Osteoblast (primary cell): ENCODE data around the gene PHLPP1. TPM values are rescaled to one million over a fixed set of nuclear protein-coding genes. Genes with fewer than 3 reads are reported as not detected.

ENCODE experiments used
- DNase-seq: peaks from one replicate; pipeline ENCODE4 v3.0.0; 2011; ENCODE audit warnings: low spot score, mixed read lengths; ENCODE audit not compliant: insufficient read length; ENCODE audit errors: missing footprints
- H2AFZ ChIP-seq: 2 replicates; pipeline ENCODE4 v1.6.0; 2011; ENCODE audit warnings: mild to moderate bottlenecking, low read length
- H3K27ac ChIP-seq: 2 replicates; pipeline ENCODE4 v1.5.1; 2011; ENCODE audit warnings: mild to moderate bottlenecking, low read depth, low read length, moderate library complexity
- H3K27me3 ChIP-seq: 2 replicates; pipeline ENCODE4 v1.6.0; 2012; ENCODE audit warnings: mild to moderate bottlenecking, control low read depth, inconsistent platforms, low read length, moderate library complexity; ENCODE audit not compliant: insufficient read depth
- H3K36me3 ChIP-seq: 2 replicates; pipeline ENCODE4 v1.5.1; 2011; ENCODE audit warnings: mild to moderate bottlenecking, low read length, control low read depth, moderate library complexity; ENCODE audit not compliant: insufficient read depth
- H3K4me1 ChIP-seq: 2 replicates; pipeline ENCODE4 v1.5.1; 2011; ENCODE audit warnings: mild to moderate bottlenecking, low read length, control low read depth, moderate library complexity; ENCODE audit not compliant: insufficient read depth
- H3K4me2 ChIP-seq: 2 replicates; pipeline ENCODE4 v1.6.0; 2011; ENCODE audit warnings: mild to moderate bottlenecking, low read length; ENCODE audit not compliant: insufficient read depth
- H3K4me3 ChIP-seq: fragments of 200-600 bp; sonication (generic); 3 replicates; pipeline ENCODE4 v1.5.1; 2012; ENCODE audit warnings: mild to moderate bottlenecking, low read length, inconsistent platforms; ENCODE audit not compliant: insufficient read depth
- H3K79me2 ChIP-seq: 2 replicates; pipeline ENCODE4 v1.6.0; 2012; ENCODE audit warnings: mild to moderate bottlenecking, low read length, control low read depth, inconsistent platforms; ENCODE audit not compliant: insufficient read depth
- H3K9me3 ChIP-seq: 2 replicates; pipeline ENCODE4 v1.5.1; 2011; ENCODE audit warnings: low read depth, low read length, control low read depth
- H4K20me1 ChIP-seq: 2 replicates; pipeline ENCODE4 v1.6.0; 2012; ENCODE audit warnings: mild to moderate bottlenecking, low read length, control low read depth; ENCODE audit not compliant: insufficient read depth
- total RNA-seq: library from RNA; depleted of rRNA; stranded (reverse); fragments of >200 nt; gene quantifications from 2 replicates; pipeline ENCODE4 v1.2.3, GENCODE V29; 2012
- TF ChIP-seq, protein P1 (sequence below): IDR thresholded peaks from 2 replicates; pipeline ENCODE4 v1.5.1; 2011; ENCODE audit warnings: mild to moderate bottlenecking, low read depth, low read length, moderate library complexity; ENCODE audit errors: extremely low read depth

PHLPP1 gene
- total RNA-seq, 1 donor = 6.9 TPM

DNA sequence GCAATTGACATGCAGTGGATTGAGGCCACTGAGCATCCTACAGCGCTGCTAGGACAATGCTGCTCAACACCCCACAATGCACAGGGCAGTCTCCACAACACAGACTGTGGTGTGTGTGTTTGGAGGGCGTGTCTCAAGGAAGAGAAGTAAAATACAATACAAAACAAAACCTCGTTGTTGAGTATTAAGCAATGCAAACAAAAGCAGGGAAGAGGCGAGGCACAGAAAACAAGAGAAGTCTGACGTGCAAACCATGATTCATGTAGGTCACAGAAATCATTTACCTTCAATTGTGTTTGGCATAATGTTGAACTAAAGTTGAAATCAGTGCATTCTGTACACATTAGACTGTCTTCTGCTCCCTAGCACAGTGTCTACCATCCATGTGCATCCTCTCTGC is 260.9 kb downstream of the PHLPP1 start:
- no peak overlapping the region for H2AFZ ChIP-seq
- peaks cover 14% of the 10 kb centered on the region for H4K20me1 ChIP-seq
- peaks cover 4% of the 10 kb centered on the region for H3K4me1 ChIP-seq
- H3K4me2 ChIP-seq = no peak overlapping the region
- no peak for DNase-seq
- peaks cover 2% of the 10 kb centered on the region for H3K36me3 ChIP-seq
- H3K4me3 ChIP-seq = no peak overlapping the region
- TF ChIP-seq, protein P1, sequence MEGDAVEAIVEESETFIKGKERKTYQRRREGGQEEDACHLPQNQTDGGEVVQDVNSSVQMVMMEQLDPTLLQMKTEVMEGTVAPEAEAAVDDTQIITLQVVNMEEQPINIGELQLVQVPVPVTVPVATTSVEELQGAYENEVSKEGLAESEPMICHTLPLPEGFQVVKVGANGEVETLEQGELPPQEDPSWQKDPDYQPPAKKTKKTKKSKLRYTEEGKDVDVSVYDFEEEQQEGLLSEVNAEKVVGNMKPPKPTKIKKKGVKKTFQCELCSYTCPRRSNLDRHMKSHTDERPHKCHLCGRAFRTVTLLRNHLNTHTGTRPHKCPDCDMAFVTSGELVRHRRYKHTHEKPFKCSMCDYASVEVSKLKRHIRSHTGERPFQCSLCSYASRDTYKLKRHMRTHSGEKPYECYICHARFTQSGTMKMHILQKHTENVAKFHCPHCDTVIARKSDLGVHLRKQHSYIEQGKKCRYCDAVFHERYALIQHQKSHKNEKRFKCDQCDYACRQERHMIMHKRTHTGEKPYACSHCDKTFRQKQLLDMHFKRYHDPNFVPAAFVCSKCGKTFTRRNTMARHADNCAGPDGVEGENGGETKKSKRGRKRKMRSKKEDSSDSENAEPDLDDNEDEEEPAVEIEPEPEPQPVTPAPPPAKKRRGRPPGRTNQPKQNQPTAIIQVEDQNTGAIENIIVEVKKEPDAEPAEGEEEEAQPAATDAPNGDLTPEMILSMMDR = no peak
- no peak overlapping the region for H3K27ac ChIP-seq
- H3K27me3 ChIP-seq = no peaks in the 10 kb centered on the region
- H3K9me3 ChIP-seq = no peaks in the 10 kb centered on the region
- no peaks in the 10 kb centered on the region for H3K79me2 ChIP-seq

DNA sequence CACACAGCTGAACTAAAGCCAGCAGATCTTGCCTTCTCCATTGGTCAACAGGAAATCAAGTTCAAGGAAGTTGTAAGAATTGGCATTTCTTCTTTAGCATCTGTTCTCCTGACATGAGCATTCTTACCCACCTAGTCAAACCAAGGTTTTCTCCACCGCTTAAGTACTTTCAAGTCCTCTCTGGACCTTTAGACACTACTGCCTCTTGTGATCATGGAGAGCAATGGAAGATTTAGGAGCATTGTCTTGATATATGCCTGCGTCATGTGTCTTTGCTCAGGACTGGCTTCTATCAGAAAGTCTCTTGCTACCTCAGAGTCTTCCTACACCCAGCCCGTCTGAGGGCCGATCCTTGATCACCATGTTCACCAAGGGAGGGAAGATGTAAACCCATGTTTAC is 262.2 kb downstream of the PHLPP1 start:
- no peaks in the 10 kb centered on the region for H3K79me2 ChIP-seq
- H3K9me3 ChIP-seq = no peaks in the 10 kb centered on the region
- peaks cover 4% of the 10 kb centered on the region for H3K4me1 ChIP-seq
- H3K27me3 ChIP-seq = no peaks in the 10 kb centered on the region
- TF ChIP-seq, protein P1 = no peak
- H2AFZ ChIP-seq = no peak overlapping the region
- H3K27ac ChIP-seq = no peak overlapping the region
- H4K20me1 ChIP-seq = peaks cover 16% of the 10 kb centered on the region
- H3K4me2 ChIP-seq = no peak overlapping the region
- peaks cover 2% of the 10 kb centered on the region for H3K36me3 ChIP-seq
- H3K4me3 ChIP-seq = no peak overlapping the region
- DNase-seq = no peak

DNA sequence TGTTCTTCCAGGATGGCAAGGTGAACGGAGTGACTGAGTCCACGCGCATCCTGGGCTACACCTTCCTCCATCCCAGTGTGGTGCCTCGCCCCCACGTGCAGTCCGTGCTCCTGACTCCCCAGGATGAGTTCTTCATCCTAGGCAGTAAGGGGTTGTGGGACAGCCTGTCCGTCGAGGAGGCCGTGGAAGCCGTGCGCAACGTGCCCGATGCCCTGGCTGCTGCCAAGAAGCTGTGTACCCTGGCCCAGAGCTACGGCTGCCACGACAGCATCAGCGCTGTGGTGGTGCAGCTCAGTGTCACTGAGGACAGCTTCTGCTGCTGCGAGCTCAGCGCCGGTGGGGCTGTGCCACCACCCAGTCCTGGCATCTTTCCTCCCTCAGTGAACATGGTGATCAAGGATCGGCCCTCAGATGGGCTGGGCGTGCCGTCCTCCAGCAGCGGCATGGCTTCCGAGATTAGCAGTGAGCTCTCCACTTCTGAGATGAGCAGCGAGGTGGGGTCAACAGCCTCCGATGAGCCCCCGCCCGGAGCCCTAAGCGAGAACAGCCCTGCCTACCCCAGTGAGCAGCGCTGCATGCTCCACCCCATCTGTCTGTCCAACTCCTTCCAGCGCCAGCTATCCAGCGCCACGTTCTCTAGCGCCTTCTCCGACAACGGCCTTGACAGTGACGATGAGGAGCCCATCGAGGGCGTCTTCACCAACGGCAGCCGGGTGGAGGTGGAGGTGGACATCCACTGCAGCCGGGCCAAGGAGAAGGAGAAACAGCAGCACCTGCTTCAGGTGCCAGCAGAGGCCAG is 263.1 kb downstream of the PHLPP1 start:
- Histone ChIP-seq H3K4me3 (no peak overlapping the region), H3K4me1 (peaks cover 4% of the 10 kb centered on the region), H3K4me2 (no peak overlapping the region), H3K9me3 (no peaks in the 10 kb centered on the region), H2AFZ (no peak overlapping the region), H4K20me1 (peaks cover 16% of the 10 kb centered on the region), H3K27ac (no peak overlapping the region), H3K36me3 (peaks cover 2% of the 10 kb centered on the region), H3K27me3 (no peaks in the 10 kb centered on the region), H3K79me2 (no peaks in the 10 kb centered on the region)
- DNase-seq = no peak
- TF ChIP-seq, protein P1 = no peak

DNA sequence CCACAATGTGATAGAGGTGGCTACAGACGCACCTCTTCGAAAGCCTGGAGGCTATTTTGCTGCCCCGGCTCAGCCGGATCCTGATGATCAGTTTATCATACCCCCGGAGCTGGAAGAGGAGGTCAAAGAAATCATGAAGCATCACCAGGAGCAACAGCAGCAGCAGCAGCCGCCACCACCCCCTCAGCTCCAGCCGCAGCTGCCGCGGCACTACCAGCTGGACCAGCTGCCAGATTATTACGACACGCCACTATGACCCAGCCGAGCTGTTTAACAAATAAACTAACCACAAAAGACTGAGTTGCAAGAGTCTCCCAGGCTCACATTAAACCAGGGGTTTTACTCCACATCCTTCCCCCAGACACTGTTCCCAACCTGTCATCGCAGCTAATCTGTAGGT is 263.8 kb downstream of the PHLPP1 start:
- DNase-seq = peak; percentile 95
- Histone ChIP-seq H3K79me2 (no peaks in the 10 kb centered on the region), H3K4me1 (peaks cover 4% of the 10 kb centered on the region), H3K9me3 (no peaks in the 10 kb centered on the region), H3K4me2 (no peak overlapping the region), H3K27me3 (no peaks in the 10 kb centered on the region), H3K27ac (no peak overlapping the region), H3K36me3 (peaks cover 2% of the 10 kb centered on the region), H4K20me1 (peaks cover 16% of the 10 kb centered on the region), H2AFZ (no peak overlapping the region), H3K4me3 (no peak overlapping the region)
- TF ChIP-seq, protein P1 = no peak
